K562 (cell line): ENCODE data around the gene RBMS3. TPM values are rescaled to one million over a fixed set of nuclear protein-coding genes. Genes with fewer than 3 reads are reported as not detected.

ENCODE experiments used
- ATAC-seq: fragments of 200-7000 bp; cut with Tn5 transposase; 3 replicates; pipeline ENCODE4 v1.9.1; 2020; ENCODE audit warnings: moderate library complexity
- BruUV-seq: library from RNA; stranded (reverse); fragments of 400-500 nt; replicated peaks from 2 replicates; lab custom pipeline; 2021; lab: Mats Ljungman, UMichigan
- CTCF ChIA-PET: fragments of 300-600 bp; formaldehyde crosslinking; extraction: SDS; loops from one replicate; lab custom pipeline; 2021; ENCODE audit warnings: low intra/inter-chr PET ratio; lab: Yijun Ruan, JAX
- POLR2A ChIA-PET: fragments of 300-600, 350-650 bp; sonication (Branson Sonifier 250); formaldehyde crosslinking; extraction: SDS; loops from one replicate; lab custom pipeline; 2021; ENCODE audit warnings: antibody characterized with exemption, inconsistent platforms; lab: Yijun Ruan, JAX
- DNase-seq, 4 experiments: peaks; one replicate each; pipeline versions ENCODE4 v3.0.0 to v3.0.0-alpha.2; 2011 to 2018; ENCODE audit warnings: low spot score in 3 of 4, mixed read lengths in 3 of 4; ENCODE audit errors: extremely low read depth in 1 of 4
- FAIRE-seq: peaks from 2 replicates; lab custom pipeline; 2011; peaks lifted over from hg19 to GRCh38; lab: Jason Lieb, UNC
- H2AFZ ChIP-seq: 2 replicates; pipeline ENCODE4 v1.6.0; 2011; ENCODE audit warnings: low read depth, low read length, control low read depth, inconsistent platforms
- H3K27ac ChIP-seq: fragments of 200-600 bp; 3 replicates; pipeline ENCODE4 v1.8.0; 2011; ENCODE audit warnings: low read depth, mild to moderate bottlenecking, control low read depth, inconsistent platforms, low read length, moderate library complexity, mixed read lengths; ENCODE audit errors: extremely low read depth
- H3K27me3 ChIP-seq, 2 experiments: fragments of 300-600 bp in 1 of 2; 2 replicates in 1 of 2; 3 replicates in 1 of 2; pipeline versions ENCODE4 v1.6.0 to v1.8.0; 2011; ENCODE audit warnings: inconsistent platforms in 2 of 2, low read length in 2 of 2, mild to moderate bottlenecking in 1 of 2, mixed read lengths in 1 of 2, moderate library complexity in 1 of 2; ENCODE audit not compliant: control insufficient read depth in 2 of 2, insufficient read depth in 2 of 2
- H3K36me3 ChIP-seq: fragments of 300-600 bp; 3 replicates; pipeline ENCODE4 v1.8.0; 2011; ENCODE audit warnings: mild to moderate bottlenecking, low read length, inconsistent platforms; ENCODE audit not compliant: control insufficient read depth, insufficient read depth
- H3K4me1 ChIP-seq, 2 experiments: fragments of 200-600 bp in 1 of 2; replicated peaks in 1 of 2; 2 replicates in 1 of 2; 3 replicates in 1 of 2; pipeline versions ENCODE4 v1.5.1 to v1.8.0; 2011; ENCODE audit warnings: inconsistent platforms in 2 of 2, low read length in 2 of 2, mild to moderate bottlenecking in 1 of 2, mixed read lengths in 1 of 2, moderate library complexity in 1 of 2; ENCODE audit not compliant: control insufficient read depth in 2 of 2, insufficient read depth in 2 of 2
- H3K4me2 ChIP-seq: 2 replicates; pipeline ENCODE4 v1.6.1; 2011; ENCODE audit warnings: low read length, control low read depth, inconsistent platforms, mixed read lengths; ENCODE audit not compliant: insufficient read depth
- H3K4me3 ChIP-seq: fragments of 200-600 bp; sonication (generic), shearing (Covaris generic); 2 replicates; pipeline ENCODE4 v1.5.1; 2016; ENCODE audit warnings: control low read depth, inconsistent platforms
- H3K79me2 ChIP-seq: fragments of 200-600 bp; 3 replicates; pipeline ENCODE4 v1.8.0; 2011; ENCODE audit warnings: low read length, inconsistent platforms; ENCODE audit not compliant: control insufficient read depth, insufficient read depth
- H3K9ac ChIP-seq, 2 experiments: 2 replicates each; pipeline versions ENCODE4 v1.6.0 to v1.6.1; 2011; ENCODE audit warnings: low read depth in 2 of 2, low read length in 2 of 2, control low read depth in 1 of 2, inconsistent platforms in 1 of 2, mild to moderate bottlenecking in 1 of 2, mixed read lengths in 1 of 2; ENCODE audit not compliant: insufficient read depth in 1 of 2
- H3K9me1 ChIP-seq: one replicate; pipeline ENCODE4 v1.6.0; 2011; ENCODE audit warnings: inconsistent platforms, mild to moderate bottlenecking, low read length, moderate library complexity; ENCODE audit not compliant: control insufficient read depth, insufficient read depth
- H3K9me3 ChIP-seq: replicated peaks from 2 replicates; pipeline ENCODE4 v1.5.1; 2011; ENCODE audit warnings: low read depth, low read length, inconsistent platforms; ENCODE audit not compliant: control insufficient read depth, insufficient read depth
- H4K20me1 ChIP-seq: replicated peaks from 2 replicates; pipeline ENCODE4 v1.6.1; 2011; ENCODE audit warnings: low read length, inconsistent platforms, mixed read lengths; ENCODE audit not compliant: control insufficient read depth, insufficient read depth
- CHAMP1 ChIP-seq: fragments of 450-650 bp; IDR thresholded peaks from 2 replicates; pipeline ENCODE4 v1.6.1; 2016; ENCODE audit warnings: mild to moderate bottlenecking
- DIDO1 ChIP-seq: fragments of 450-650 bp; IDR thresholded peaks from 2 replicates; pipeline ENCODE4 v1.6.1; 2016; ENCODE audit warnings: low read depth, missing biosample characterization, missing genetic modification characterization
- GABPA ChIP-seq: fragments of 200-800 bp; sonication (Bioruptor generic); conservative IDR thresholded peaks from 2 replicates; pipeline ENCODE4 v1.6.1; 2016; ENCODE audit warnings: low read depth, missing genetic modification characterization, missing compliant biosample characterization
- HMGXB4 ChIP-seq: sonication (generic); formaldehyde crosslinking; IDR thresholded peaks from 2 replicates; pipeline ENCODE4 v1.8.1; 2023; ENCODE audit warnings: mild to moderate bottlenecking, missing genetic modification reagents
- ILK ChIP-seq: fragments of 450-650 bp; IDR thresholded peaks from 2 replicates; pipeline ENCODE4 v1.6.1; 2016; ENCODE audit warnings: missing genetic modification characterization, low read depth, mild to moderate bottlenecking, missing compliant biosample characterization, moderate library complexity, borderline replicate concordance
- IRF9 ChIP-seq: fragments of 450-650 bp; IDR thresholded peaks from 2 replicates; pipeline ENCODE4 v1.6.1; 2016; ENCODE audit warnings: missing biosample characterization, missing genetic modification characterization
- KHSRP ChIP-seq: fragments of 450-650 bp; IDR thresholded peaks from 2 replicates; pipeline ENCODE4 v1.6.1; 2017
- MAX ChIP-seq: sonication (generic); formaldehyde crosslinking; IDR thresholded peaks from 2 replicates; pipeline ENCODE4 v1.9.0; 2022; ENCODE audit warnings: mild to moderate bottlenecking, missing genetic modification reagents
- SMAD4 ChIP-seq: fragments of 250-450 bp; sonication (Bioruptor Pico); conservative IDR thresholded peaks from 2 replicates; pipeline ENCODE4 v1.8.0; 2021; ENCODE audit warnings: inconsistent platforms, mild to moderate bottlenecking, moderate library complexity
- THRA ChIP-seq: fragments of 450-650 bp; IDR thresholded peaks from 2 replicates; pipeline ENCODE4 v1.6.1; 2017; ENCODE audit warnings: mild to moderate bottlenecking, moderate library complexity
- ZNF140 ChIP-seq: fragments of 250-450 bp; sonication (Bioruptor Pico); IDR thresholded peaks from 2 replicates; pipeline ENCODE4 v1.8.0; 2021; ENCODE audit warnings: moderate library complexity, mild to moderate bottlenecking, inconsistent platforms
- ZNF146 ChIP-seq: IDR thresholded peaks from one replicate; pipeline ENCODE4 v1.6.1; 2018; ENCODE audit warnings: missing compliant biosample characterization; ENCODE audit not compliant: unreplicated experiment
- ZNF512 ChIP-seq: IDR thresholded peaks from 2 replicates; pipeline ENCODE4 v1.6.1; 2016; ENCODE audit warnings: missing genetic modification characterization, missing compliant biosample characterization
- WGBS: fragments of 100-300 bp; shearing (Covaris generic); methylation state at CpG from one replicate; pipeline ENCODE4 v1.1.6; 2016; ENCODE audit warnings: low coverage, mixed read lengths; ENCODE audit not compliant: insufficient coverage; ENCODE audit errors: missing lambda C conversion rate; 5-methylcytosine and 5-hydroxymethylcytosine counted together
- in situ Hi-C: fragments of 300-500 bp; cut with MboI; formaldehyde crosslinking; loops from 4 replicates; pipeline ENCODE4 v1.15.0; 2018; ENCODE audit warnings: inconsistent platforms, mixed read lengths
- intact Hi-C: fragments of 100-400 bp; cut with micrococcal nuclease; formaldehyde crosslinking; loops from 2 replicates; pipeline ENCODE4 v1.14.2; 2022
- polyA plus RNA-seq, 8 experiments: library from polyadenylated mRNA; depleted of rRNA in 4 of 8; stranded (reverse) in 5 of 8; unstranded in 3 of 8; fragments of >200 nt; fragmentation: Nextera tagmentation in 2 of 8; fragmentation: Illumina TruSeq in 1 of 8; extraction: Ambion mirVana in 2 of 8; extraction: Trizol in 1 of 8; gene quantifications; 2 replicates each; pipeline versions ENCODE4 v1.2.1 to v1.2.3, GENCODE V29; 2011 to 2014; ENCODE audit warnings: inconsistent platforms in 1 of 8, missing spikeins in 1 of 8
- total RNA-seq, 7 experiments: library from RNA; depleted of rRNA in 6 of 7; stranded (reverse); fragments of >200 nt in 6 of 7; fragmentation: Illumina TruSeq in 2 of 7; extraction: Trizol in 2 of 7; gene quantifications; 2 replicates each; pipeline versions ENCODE4 v1.2.1 to v1.2.3, GENCODE V29; 2011 to 2021; ENCODE audit warnings: low replicate concordance in 1 of 7

RBMS3 gene
- total and polyA plus RNA-seq, 9 of the 15 experiments (the other 6 are each of a cell fraction or from before 2014, with no cell fraction given), result 0.20 TPM; not detected in 8

GRCh38 chr3:29637068-29637467, 356.2 kb downstream of the RBMS3 start:
- FAIRE-seq (no peak), ATAC-seq (no peak), DNase-seq (no peak)
- 3% methylated on average over 3 of the region's 3 CpGs for WGBS
- H3K4me2 ChIP-seq, result no peak overlapping the region
- in situ Hi-C loops (no loop called here), intact Hi-C loops (no loop called here)
- no peaks in the 10 kb centered on the region for H3K36me3 ChIP-seq
- H3K79me2 ChIP-seq, result no peaks in the 10 kb centered on the region
- no peaks in the 10 kb centered on the region for H3K9me1 ChIP-seq
- no peak overlapping the region for H3K4me3 ChIP-seq
- no peak overlapping the region for H3K27ac ChIP-seq
- CTCF ChIA-PET, result no interaction called here
- POLR2A ChIA-PET, result no interaction called here
- H2AFZ ChIP-seq, result no peak overlapping the region
- H3K27me3 ChIP-seq, result no peaks in the 10 kb centered on the region
- TF ChIP-seq SMAD4 (no peak), ZNF512 (tag) (no peak), CHAMP1 (no peak), IRF9 (no peak), ILK (tag) (no peak), GABPA (no peak), THRA (no peak), KHSRP (no peak), MAX (CRISPR knock-in tag) (no peak), ZNF146 (CRISPR knock-in tag) (no peak), DIDO1 (tag) (no peak), HMGXB4 (CRISPR knock-in tag) (no peak), ZNF140 (CRISPR knock-in tag) (no peak)
- H3K4me1 ChIP-seq, result no peaks in the 10 kb centered on the region
- H4K20me1 ChIP-seq, result no peaks in the 10 kb centered on the region
- H3K9me3 ChIP-seq, result no peaks in the 10 kb centered on the region; the same call in none of the 2 replicates
- no TSS peak for BruUV-seq
- H3K9ac ChIP-seq, result no peak overlapping the region
